Kidney (tissue), 14 donors: ENCODE data around the gene NEK1. TPM values are rescaled to one million over a fixed set of nuclear protein-coding genes. Genes with fewer than 3 reads are reported as not detected.
A peak's percentile ranks its signal among the peaks of the same experiment; 100 is the strongest.

Source experiments
- DNase-seq, 5 donors: peaks; one replicate each; pipeline ENCODE4 v3.0.0-alpha.2; 2013 to 2020
- FAIRE-seq: peaks from 2 replicates; lab custom pipeline; 2012; peaks lifted over from hg19 to GRCh38; lab: Jason Lieb, UNC
- H3K27ac ChIP-seq, 2 donors: one replicate each; pipeline ENCODE4 v1.7.0; 2013; ENCODE audit warnings: low read depth in 2 of 2, low read length in 2 of 2, inconsistent platforms in 1 of 2
- H3K27me3 ChIP-seq: one replicate; pipeline ENCODE4 v1.7.1; 2013; ENCODE audit warnings: low read length, inconsistent platforms; ENCODE audit not compliant: control insufficient read depth, insufficient read depth
- H3K36me3 ChIP-seq, 3 donors: one replicate each; pipeline versions ENCODE4 v1.7.0 to v1.7.1; 2013; ENCODE audit warnings: low read length in 3 of 3, control low read depth in 1 of 3, inconsistent platforms in 1 of 3; ENCODE audit not compliant: insufficient read depth in 3 of 3, control insufficient read depth in 2 of 3
- H3K4me1 ChIP-seq, 3 donors: one replicate each; pipeline versions ENCODE4 v1.7.0 to v1.7.1; 2013; ENCODE audit warnings: low read length in 3 of 3, inconsistent platforms in 1 of 3, low read depth in 1 of 3; ENCODE audit not compliant: control insufficient read depth in 2 of 3, insufficient read depth in 2 of 3
- H3K4me3 ChIP-seq, 3 donors: one replicate each; pipeline versions ENCODE4 v1.7.0 to v1.8.1; 2013; ENCODE audit warnings: low read length in 3 of 3, control low read depth in 1 of 3, inconsistent platforms in 1 of 3
- H3K9ac ChIP-seq, 3 donors: one replicate each; pipeline versions ENCODE4 v1.7.0 to v1.7.1; 2013; ENCODE audit warnings: low read length in 3 of 3, control low read depth in 1 of 3, inconsistent platforms in 1 of 3
- H3K9me3 ChIP-seq, 3 donors: one replicate each; pipeline versions ENCODE4 v1.7.0 to v1.7.1; 2013; ENCODE audit warnings: low read length in 3 of 3, control low read depth in 1 of 3, inconsistent platforms in 1 of 3; ENCODE audit not compliant: control insufficient read depth in 2 of 3, insufficient read depth in 1 of 3
- CTCF ChIP-seq: IDR thresholded peaks from 3 replicates; pipeline ENCODE4 v1.5.1; 2012; ENCODE audit warnings: mild to moderate bottlenecking, moderate library complexity, borderline replicate concordance; ENCODE audit not compliant: insufficient read depth; ENCODE audit errors: extremely low read depth
- intact Hi-C: fragments of 100-400 bp; cut with DNase I; formaldehyde crosslinking; loops from one replicate; pipeline ENCODE4 v1.11.1; 2022
- polyA plus RNA-seq: library from polyadenylated mRNA; stranded (reverse); fragments of 350-450 nt; fragmentation: Illumina TruSeq; extraction: RNeasy Lipid Tissue Mini Kit (QIAGEN cat#74804); gene quantifications from one replicate; pipeline ENCODE4 v1.2.3, GENCODE V29; 2014; ENCODE audit warnings: low read depth, low replicate concordance; ENCODE audit not compliant: insufficient read depth
- total RNA-seq: library from RNA; stranded (reverse); fragmentation: NEBNext Ultra II Directional; extraction: Animal tissue kit (Norgen Biotek cat#: 25700); gene quantifications from one replicate; pipeline ENCODE4 v1.2.1, GENCODE V29; 2021
- donor health status: control.
- donor health status: control.
- donor health status: control.
- donor health status: control.
- donor health status: control.
- donor health status: DM: yes; HTN: yes; CAD: no.
- donor health status: Normal renal cell carcinoma (clear cell type).

Gene NEK1
- total and polyA plus RNA-seq, 2 donors from 2014 or later: 5.6 to 15.3 TPM

- no peaks in the 10 kb centered on the region for H3K4me1 ChIP-seq
- no peaks in the 10 kb centered on the region for H3K9me3 ChIP-seq
- no peak overlapping the region for H3K4me3 ChIP-seq
- no peaks in the 10 kb centered on the region for H3K27me3 ChIP-seq
- no peak overlapping the region for H3K9ac ChIP-seq
- TF ChIP-seq CTCF: no peak
- no peak overlapping the region for H3K27ac ChIP-seq
- intact Hi-C loops: no loop called here
- H3K36me3 ChIP-seq: no peaks in the 10 kb centered on the region
- DNase-seq (no peak), FAIRE-seq (no peak)
These were observed 193.5 kb downstream of the NEK1 start for GRCh38 chr4:169418846-169419245.

- Histone ChIP-seq H3K4me1 (no peaks in the 10 kb centered on the region), H3K36me3 (no peaks in the 10 kb centered on the region), H3K9me3 (no peaks in the 10 kb centered on the region), H3K27ac (no peak overlapping the region), H3K27me3 (no peaks in the 10 kb centered on the region), H3K4me3 (no peak overlapping the region), H3K9ac (no peak overlapping the region)
- no peak for TF ChIP-seq CTCF
- intact Hi-C loops: no loop called here
- FAIRE-seq (no peak), DNase-seq (no peak)
These were observed 194.6 kb downstream of the NEK1 start for GRCh38 chr4:169417629-169418282.

GRCh38 chr4:169416997-169417396 lies 195.4 kb downstream of the NEK1 start:
- no peaks in the 10 kb centered on the region for H3K4me1 ChIP-seq
- TF ChIP-seq CTCF: no peak
- DNase-seq (peak in 1 of 5 donors; percentile 11), FAIRE-seq (no peak)
- H3K27me3 ChIP-seq: no peaks in the 10 kb centered on the region
- H3K4me3 ChIP-seq: no peak overlapping the region
- intact Hi-C loops: no loop called here
- no peaks in the 10 kb centered on the region for H3K36me3 ChIP-seq
- H3K9ac ChIP-seq: no peak overlapping the region
- H3K9me3 ChIP-seq: no peaks in the 10 kb centered on the region
- peak overlapping the region in 1 of 2 donors; percentile 5 for H3K27ac ChIP-seq

GRCh38 chr4:169416461-169416860 lies 195.9 kb downstream of the NEK1 start:
- Histone ChIP-seq H3K27ac (no peak overlapping the region), H3K36me3 (no peaks in the 10 kb centered on the region), H3K27me3 (no peaks in the 10 kb centered on the region), H3K9me3 (no peaks in the 10 kb centered on the region), H3K9ac (no peak overlapping the region), H3K4me1 (no peaks in the 10 kb centered on the region), H3K4me3 (no peak overlapping the region)
- no peak for TF ChIP-seq CTCF
- no peak for DNase-seq
- intact Hi-C loops: no loop called here
- no peak for FAIRE-seq
